ENCODE results near the gene AZIN2. TPM values are rescaled to one million over a fixed set of nuclear protein-coding genes. Genes with fewer than 3 reads are reported as not detected.

The AZIN2 gene
- total RNA-seq, 1 experiment from 2014 or later = 0.39 TPM

- H3K56ac ChIP-seq (ENCODE audit: insufficient read length, low read depth, low read length) = no peak overlapping the region
- Mint-ChIP-seq H3K36me3 (ENCODE audit: insufficient read depth in 1 of 3, low read depth in 3 of 3) (peaks cover 1 to 6% (median 1%) of the 10 kb centered on the region in 3 experiments; a peak in 6 of 7 replicates), H3K4me3 (no peak overlapping the region)
Observed at GRCh38 chr1:33070628-33071027, 10.3 kb upstream of the AZIN2 start.

More at GRCh38 chr1:33070628-33071027, 10.3 kb upstream of the AZIN2 start:
- Mint-ChIP-seq H3K4me1 (peaks cover 1 to 14% of the 10 kb centered on the region in 2 experiments), H3K27me3 (ENCODE audit: low read depth) (peaks cover 13% of the 10 kb centered on the region), H3K27ac (no peak overlapping the region), H3K9me3 (peaks cover 5 to 7% of the 10 kb centered on the region in 2 experiments)
- no peak for TF ChIP-seq CTCF (conservative IDR thresholded peaks at IDR 0.05)
- no peaks in the 10 kb centered on the region for H3K23me2 ChIP-seq (ENCODE audit: insufficient read length, low read depth, low read length, poor library complexity, severe bottlenecking)
- H2BK12ac ChIP-seq (ENCODE audit: insufficient read length, low read depth, low read length) = no peak overlapping the region
- no peak overlapping the region for H2AK5ac ChIP-seq (ENCODE audit: insufficient read length, low read length)
- no peaks in the 10 kb centered on the region for H3K79me1 ChIP-seq (ENCODE audit: insufficient read depth, low read depth, low read length, poor library complexity, severe bottlenecking)
- DNase-seq = no peak
- H3K14ac ChIP-seq (ENCODE audit: insufficient read depth, low read length) = no peak overlapping the region
- no peak overlapping the region for H2BK20ac ChIP-seq (ENCODE audit: low read depth, low read length, poor library complexity, severe bottlenecking)
- H2BK120ac ChIP-seq (ENCODE audit: low read depth, low read length, poor library complexity, severe bottlenecking) = no peak overlapping the region
- H3K27me3 ChIP-seq (ENCODE audit: insufficient read depth, low read length) = no peaks in the 10 kb centered on the region
- no peaks in the 10 kb centered on the region for H3K4me1 ChIP-seq (ENCODE audit: insufficient read depth, low read length)
- H4K91ac ChIP-seq (ENCODE audit: insufficient read length, low read depth, low read length) = no peak overlapping the region
- H4K5ac ChIP-seq (ENCODE audit: insufficient read length, low read depth, low read length) = no peak overlapping the region
- peaks cover 8% of the 10 kb centered on the region for H3K9me3 ChIP-seq (ENCODE audit: control insufficient read depth, low read depth, low read length)
- WGBS (ENCODE audit: extremely low coverage, insufficient read length, low lambda C conversion rate) = no CpG with 5 or more reads among the region's 1 CpG
- H3K4me2 ChIP-seq (ENCODE audit: insufficient read depth, insufficient read length, low read length) = no peak overlapping the region
- H2AFZ ChIP-seq (ENCODE audit: low read length) = no peak overlapping the region
- no peaks in the 10 kb centered on the region for H3K79me2 ChIP-seq (ENCODE audit: insufficient read depth, low read length)
- no peak overlapping the region for H2BK15ac ChIP-seq (ENCODE audit: low read depth, low read length)
- no peak overlapping the region for H3K4ac ChIP-seq (ENCODE audit: low read depth, low read length)
- no peak overlapping the region for H3K23ac ChIP-seq (ENCODE audit: insufficient read length, low read depth, low read length)
- H4K8ac ChIP-seq (replicated peaks; ENCODE audit: insufficient read length, low read depth, low read length) = no peak overlapping the region
- H3K18ac ChIP-seq (ENCODE audit: insufficient read length, low read depth, low read length) = no peak overlapping the region
- H4K20me1 ChIP-seq (ENCODE audit: control insufficient read depth, insufficient read depth, insufficient read length) = no peaks in the 10 kb centered on the region
- no peak overlapping the region for H3K27ac ChIP-seq (ENCODE audit: insufficient read length, low read depth, low read length)
- no peak overlapping the region for H3T11ph ChIP-seq (ENCODE audit: low read length)
- H3K9ac ChIP-seq (ENCODE audit: extremely low read depth, insufficient read length, low read length) = no peak overlapping the region
- H2BK5ac ChIP-seq (ENCODE audit: insufficient read length, low read length) = no peak overlapping the region

Measured in H9 (cell line).